ENCODE measurements around the gene RGS8. TPM values are rescaled to one million over a fixed set of nuclear protein-coding genes. Genes with fewer than 3 reads are reported as not detected.
A peak's percentile ranks its signal among the peaks of the same experiment; 100 is the strongest.

Gene RGS8
- total and polyA plus RNA-seq, 10 of the 15 experiments (the other 5 are each of a cell fraction or from before 2014, with no cell fraction given) = 0.03 to 0.62 (median 0.33) TPM

DNA sequence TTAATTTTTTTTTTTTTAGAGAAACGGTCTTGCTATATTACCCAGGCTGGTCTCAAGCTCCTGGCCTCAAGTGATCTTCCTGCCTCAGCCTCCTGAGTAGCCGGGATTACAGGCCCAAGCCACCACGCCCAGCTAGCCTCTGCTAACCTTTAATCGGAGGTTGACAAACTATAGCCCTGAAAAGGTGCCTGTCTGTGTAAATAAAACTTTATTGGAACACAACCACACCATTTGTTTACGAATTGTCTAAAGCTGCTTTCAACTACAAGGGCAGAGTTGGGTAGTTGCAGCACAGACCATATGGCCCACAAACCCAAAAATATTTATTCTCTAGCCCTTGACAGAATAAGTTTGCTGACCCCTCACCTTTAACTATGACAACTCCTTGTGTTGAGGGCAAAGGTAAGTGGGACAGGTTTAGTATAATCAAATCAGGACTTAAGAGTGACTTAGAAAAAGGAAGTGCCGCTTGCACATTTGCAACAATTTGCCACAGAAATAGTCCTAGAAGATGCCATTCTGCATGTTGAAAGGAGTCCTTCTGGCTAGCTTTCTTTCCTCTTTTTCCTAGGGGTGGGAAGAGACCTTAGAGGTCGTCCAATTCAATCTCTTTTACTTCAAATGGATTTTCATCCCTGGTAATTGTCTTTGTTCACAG lies 16.4 kb downstream of the RGS8 start:
- Histone ChIP-seq H2AFZ (ENCODE audit: control insufficient read depth, low read depth, low read length) (no peak overlapping the region), H3K27me3 (replicated peaks in 1 of 2; ENCODE audit: control insufficient read depth in 2 of 2, insufficient read depth in 2 of 2, low read length in 1 of 2) (no peaks in the 10 kb centered on the region), H3K27ac (ENCODE audit: control insufficient read depth, insufficient read depth) (no peak overlapping the region), H3K36me3 (ENCODE audit: control insufficient read depth in 2 of 2, insufficient read depth in 2 of 2, low read length in 1 of 2) (no peaks in the 10 kb centered on the region), H3K79me2 (ENCODE audit: control insufficient read depth, insufficient read depth, low read length) (no peaks in the 10 kb centered on the region), H3K4me1 (ENCODE audit: control insufficient read depth, insufficient read depth, low read length) (0 out of 2 replicates have a peak, but pooled peaks cover 9% of the 10 kb centered on the region), H3K4me2 (ENCODE audit: control insufficient read depth, insufficient read depth) (no peak overlapping the region), H3K4me3 (no peak overlapping the region), H4K20me1 (ENCODE audit: control insufficient read depth, insufficient read depth) (no peaks in the 10 kb centered on the region), H3K9me3 (replicated peaks; ENCODE audit: control insufficient read depth, insufficient read depth, low read length) (no peaks in the 10 kb centered on the region), H3K9ac (ENCODE audit: control insufficient read depth, insufficient read depth, low read length) (no peak overlapping the region)
- ChIA-PET SMC1A (ENCODE audit: uncharacterized antibody, unreplicated experiment) (interaction anchor here (0.9 to 11.1 kb wide), 6 partner anchors 7 to 116 kb away, joined by 3 to 106 read pairs (median 5); no protein-coding TSS in a partner anchor), CTCF (interaction anchor here (0.7 to 7.8 kb wide), 6 partner anchors 10 to 115 kb away, joined by 3 to 46 read pairs (median 10); no protein-coding TSS in a partner anchor), POLR2A (interaction anchor here (1.0 to 1.1 kb wide), 2 partner anchors 15 to 39 kb away, joined by 3 to 4 read pairs; no protein-coding TSS in a partner anchor), RAD21 (ENCODE audit: unreplicated experiment) (interaction anchor here (2.0 kb wide), 1 partner anchor 114 kb away, joined by 5 read pairs; no protein-coding TSS in a partner anchor)
- BruUV-seq (replicated peaks) = no TSS peak
- DNase-seq (ENCODE audit: low read depth, low spot score) (no peak), FAIRE-seq (no peak), ATAC-seq (no peak)
- WGBS (ENCODE audit: insufficient coverage, insufficient replicate concordance, low lambda C conversion rate, missing lambda C conversion rate) = 42% methylated on average over 7 of the region's 7 CpGs
- in situ Hi-C loops (cut with MboI) = no loop called here
- intact Hi-C loops (cut with micrococcal nuclease; ENCODE audit: unreplicated experiment) = no loop called here
- TF ChIP-seq EZH2 (IDR thresholded peaks at IDR 0.05; ENCODE audit: borderline replicate concordance, control insufficient read depth, low read depth, low read length) (no peak), NR2C1 (IDR thresholded peaks at IDR 0.05) (0 out of 2 replicates have a peak, but pooled peaks have one; percentile 12), SPI1 (IDR thresholded peaks at IDR 0.05; ENCODE audit: borderline replicate concordance, insufficient read depth, low read depth, low read length) (peak; percentile 30; the same call in 1 of the 2 replicates), BMI1 (IDR thresholded peaks at IDR 0.05; ENCODE audit: borderline replicate concordance) (no peak)
- TF ChIP-seq, protein P1, sequence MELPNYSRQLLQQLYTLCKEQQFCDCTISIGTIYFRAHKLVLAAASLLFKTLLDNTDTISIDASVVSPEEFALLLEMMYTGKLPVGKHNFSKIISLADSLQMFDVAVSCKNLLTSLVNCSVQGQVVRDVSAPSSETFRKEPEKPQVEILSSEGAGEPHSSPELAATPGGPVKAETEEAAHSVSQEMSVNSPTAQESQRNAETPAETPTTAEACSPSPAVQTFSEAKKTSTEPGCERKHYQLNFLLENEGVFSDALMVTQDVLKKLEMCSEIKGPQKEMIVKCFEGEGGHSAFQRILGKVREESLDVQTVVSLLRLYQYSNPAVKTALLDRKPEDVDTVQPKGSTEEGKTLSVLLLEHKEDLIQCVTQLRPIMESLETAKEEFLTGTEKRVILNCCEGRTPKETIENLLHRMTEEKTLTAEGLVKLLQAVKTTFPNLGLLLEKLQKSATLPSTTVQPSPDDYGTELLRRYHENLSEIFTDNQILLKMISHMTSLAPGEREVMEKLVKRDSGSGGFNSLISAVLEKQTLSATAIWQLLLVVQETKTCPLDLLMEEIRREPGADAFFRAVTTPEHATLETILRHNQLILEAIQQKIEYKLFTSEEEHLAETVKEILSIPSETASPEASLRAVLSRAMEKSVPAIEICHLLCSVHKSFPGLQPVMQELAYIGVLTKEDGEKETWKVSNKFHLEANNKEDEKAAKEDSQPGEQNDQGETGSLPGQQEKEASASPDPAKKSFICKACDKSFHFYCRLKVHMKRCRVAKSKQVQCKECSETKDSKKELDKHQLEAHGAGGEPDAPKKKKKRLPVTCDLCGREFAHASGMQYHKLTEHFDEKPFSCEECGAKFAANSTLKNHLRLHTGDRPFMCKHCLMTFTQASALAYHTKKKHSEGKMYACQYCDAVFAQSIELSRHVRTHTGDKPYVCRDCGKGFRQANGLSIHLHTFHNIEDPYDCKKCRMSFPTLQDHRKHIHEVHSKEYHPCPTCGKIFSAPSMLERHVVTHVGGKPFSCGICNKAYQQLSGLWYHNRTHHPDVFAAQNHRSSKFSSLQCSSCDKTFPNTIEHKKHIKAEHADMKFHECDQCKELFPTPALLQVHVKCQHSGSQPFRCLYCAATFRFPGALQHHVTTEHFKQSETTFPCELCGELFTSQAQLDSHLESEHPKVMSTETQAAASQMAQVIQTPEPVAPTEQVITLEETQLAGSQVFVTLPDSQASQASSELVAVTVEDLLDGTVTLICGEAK (IDR thresholded peaks at IDR 0.05; ENCODE audit: borderline replicate concordance) = peak; percentile 76

Measured in GM12878 (cell line).